Measurements from ENCODE around the gene FAM117A. TPM values are rescaled to one million over a fixed set of nuclear protein-coding genes. Genes with fewer than 3 reads are reported as not detected.
"Not testable (repeated sequence)": the region's sequence is repeated elsewhere in the genome, so short reads cannot be mapped to it uniquely, and the experiment has no call there.

FAM117A gene
- total and polyA plus RNA-seq, 5 experiments from 2014 or later: 36.9 to 90.8 (median 53.6) TPM

DNA sequence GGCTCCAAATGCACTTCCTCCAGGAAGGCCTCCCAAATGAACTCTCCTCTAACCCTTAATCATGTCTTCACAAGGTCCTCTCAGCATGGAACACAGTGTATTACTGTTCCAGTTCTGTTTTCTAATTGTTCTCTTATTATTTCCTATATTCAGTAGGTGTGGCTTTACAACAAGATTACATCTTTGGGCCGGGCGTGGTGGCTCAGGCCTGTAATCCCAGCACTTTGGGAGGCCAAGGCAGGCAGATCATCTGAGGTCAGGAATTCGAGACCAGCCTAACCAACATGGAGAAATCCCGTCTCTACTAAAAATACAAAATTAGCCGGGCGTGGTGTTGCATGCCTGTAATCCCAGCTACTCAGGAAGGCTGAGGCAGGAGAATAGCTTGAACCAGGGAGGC lies 90.3 kb downstream of the FAM117A start:
- H3K27me3 Mint-ChIP-seq, ATAC-seq, POLR2A ChIA-PET, H3K9me3 Mint-ChIP-seq, DNase-seq: not testable (repeated sequence)
- H3K4me1 Mint-ChIP-seq: peaks cover 43 to 81% (median 77%) of the 10 kb centered on the region in 4 donors
- H3K36me3 Mint-ChIP-seq: peaks cover 4 to 48% (median 5%) of the 10 kb centered on the region in 3 donors
- peak overlapping the region; percentile 53 to 99 (median 86) for H3K27ac Mint-ChIP-seq
- H3K4me3 Mint-ChIP-seq: peak overlapping the region in 7 of 10 donors; percentile 16 to 86 (median 39)

DNA sequence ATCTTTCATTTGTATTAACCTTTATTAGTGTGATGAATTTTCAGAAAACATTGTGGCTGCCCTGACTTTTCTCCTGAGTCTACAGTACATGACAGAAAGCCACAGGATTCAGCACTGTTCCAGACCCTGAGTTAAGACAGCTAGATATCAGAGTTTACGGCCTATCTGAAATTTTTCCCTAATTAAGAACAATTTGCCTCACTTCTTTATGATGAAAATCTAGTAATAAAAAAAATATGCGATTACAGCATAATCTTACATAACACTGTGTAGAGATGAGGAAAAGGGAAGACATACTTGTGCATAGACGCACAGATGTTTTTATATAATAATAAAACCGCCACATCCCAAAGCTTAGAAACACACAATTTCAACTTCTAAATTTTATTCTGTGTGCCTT lies 93.3 kb downstream of the FAM117A start:
- peaks cover 5 to 59% (median 7%) of the 10 kb centered on the region in 3 donors for H3K36me3 Mint-ChIP-seq
- peaks cover 32 to 76% (median 72%) of the 10 kb centered on the region in 4 donors for H3K4me1 Mint-ChIP-seq
- peak overlapping the region in 8 of 10 donors; percentile 18 to 81 (median 56) for H3K27ac Mint-ChIP-seq

DNA sequence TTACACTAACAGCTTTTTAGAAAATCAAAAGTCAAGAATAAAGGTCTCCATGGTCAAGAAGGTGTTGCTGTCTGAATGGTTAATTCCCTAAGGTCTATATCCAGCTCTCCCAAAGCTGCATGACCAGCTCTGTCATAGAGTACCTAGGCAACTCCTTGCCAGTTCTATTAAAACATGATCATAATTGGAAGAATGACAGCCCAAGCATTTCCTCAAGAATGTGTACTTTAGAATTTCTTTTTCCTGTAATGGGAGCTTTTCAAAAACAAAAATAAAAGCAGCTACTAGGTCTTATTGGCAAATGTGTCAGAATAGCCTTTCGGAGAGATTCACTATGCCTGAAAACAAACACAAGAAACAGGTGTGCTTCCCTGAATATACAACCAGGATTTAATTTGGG lies 93.9 kb downstream of the FAM117A start:
- peak overlapping the region in 8 of 10 donors; percentile 27 to 81 (median 67) for H3K27ac Mint-ChIP-seq
- ATAC-seq: no peak
- peaks cover 5 to 57% (median 7%) of the 10 kb centered on the region in 3 donors for H3K36me3 Mint-ChIP-seq

More for the DNA sequence above, 93.3 kb downstream of the FAM117A start:
- Mint-ChIP-seq H3K27me3 (no peaks in the 10 kb centered on the region), H3K9me3 (no peaks in the 10 kb centered on the region), H3K4me3 (peak overlapping the region in 2 of 10 donors; percentile 7 to 49)
- no peak for DNase-seq
- POLR2A ChIA-PET: interaction anchor here (0.7 to 1.3 kb wide), 2 partner anchors 16 to 45 kb away, joined by 3 read pairs; no protein-coding TSS in a partner anchor
- no peak for ATAC-seq

DNA sequence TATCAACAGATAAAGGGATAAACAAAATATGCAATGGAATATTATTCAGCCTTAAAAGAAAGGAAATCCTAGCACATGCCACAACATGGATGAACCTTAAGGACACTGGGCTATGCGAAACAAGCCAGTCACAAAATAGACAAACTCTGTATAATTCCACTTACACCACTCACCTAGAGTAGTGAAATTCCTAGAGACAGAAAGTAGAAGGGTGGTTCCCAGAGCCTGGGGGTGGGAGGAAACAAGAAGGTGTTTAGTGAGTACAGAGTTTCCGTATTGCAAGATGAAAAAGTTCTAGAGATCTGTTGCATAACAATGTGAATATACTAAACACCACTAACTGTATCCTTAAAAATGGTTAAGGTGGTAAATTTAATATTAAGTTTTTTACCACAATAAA lies 96.1 kb downstream of the FAM117A start:
- H3K4me3 Mint-ChIP-seq: peak overlapping the region in 4 of 10 donors; percentile 7 to 47 (median 19)
- DNase-seq (no peak), ATAC-seq (peak; percentile 51 to 58)
- POLR2A ChIA-PET: no interaction called here
- peaks cover 0 to 56% (median 5%) of the 10 kb centered on the region in 3 donors for H3K36me3 Mint-ChIP-seq
- H3K4me1 Mint-ChIP-seq: peaks cover 28 to 74% (median 65%) of the 10 kb centered on the region in 4 donors
- no peaks in the 10 kb centered on the region for H3K9me3 Mint-ChIP-seq
- no peaks in the 10 kb centered on the region for H3K27me3 Mint-ChIP-seq
- peak overlapping the region in 6 of 10 donors; percentile 3 to 69 (median 43) for H3K27ac Mint-ChIP-seq

More for the DNA sequence above, 93.9 kb downstream of the FAM117A start:
- H3K27me3 Mint-ChIP-seq: no peaks in the 10 kb centered on the region
- POLR2A ChIA-PET: no interaction called here
- DNase-seq: no peak
- H3K4me1 Mint-ChIP-seq: peaks cover 30 to 74% (median 68%) of the 10 kb centered on the region in 4 donors
- no peaks in the 10 kb centered on the region for H3K9me3 Mint-ChIP-seq
- H3K4me3 Mint-ChIP-seq: peak overlapping the region in 3 of 10 donors; percentile 1 to 18 (median 10)

DNA sequence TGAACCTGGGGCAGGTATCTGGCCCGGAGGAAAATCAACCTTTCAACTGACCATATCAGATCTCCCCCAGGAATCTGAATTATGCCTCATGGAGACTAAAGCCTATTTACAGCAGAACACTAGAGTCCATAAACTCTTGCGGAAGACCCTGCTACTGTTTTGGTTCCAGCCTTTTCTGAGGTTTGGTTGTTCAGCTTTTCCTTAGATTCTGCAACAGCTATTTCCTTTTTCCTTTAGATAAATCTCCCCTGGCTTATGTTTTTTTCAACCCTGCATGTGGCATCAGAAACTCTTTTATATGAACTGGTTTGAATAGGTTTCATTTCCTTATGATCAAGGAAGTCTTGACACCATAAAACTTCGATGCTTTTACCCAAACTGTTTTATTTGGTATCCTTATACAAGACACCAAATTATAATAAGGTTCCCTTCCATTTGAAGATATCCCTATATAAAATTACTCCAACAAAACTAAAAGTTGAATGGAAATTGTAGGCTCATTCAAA lies 99.2 kb downstream of the FAM117A start:
- no peak for DNase-seq
- peaks cover 0 to 56% (median 14%) of the 10 kb centered on the region in 3 donors for H3K36me3 Mint-ChIP-seq
- H3K9me3 Mint-ChIP-seq: no peaks in the 10 kb centered on the region
- H3K4me3 Mint-ChIP-seq: peak overlapping the region in 5 of 10 donors; percentile 0 to 41 (median 12)
- peak overlapping the region; percentile 5 to 84 (median 58) for H3K27ac Mint-ChIP-seq
- POLR2A ChIA-PET: interaction anchor here (0.5 to 0.6 kb wide), 2 partner anchors 23 to 40 kb away, joined by 3 read pairs; no protein-coding TSS in a partner anchor
- H3K4me1 Mint-ChIP-seq: peaks cover 27 to 64% (median 61%) of the 10 kb centered on the region in 4 donors
- ATAC-seq: no peak
- no peaks in the 10 kb centered on the region for H3K27me3 Mint-ChIP-seq

Other genes starting within 250 kb of the FAM117A start
- not detected for gene NXPH3, start 188.3 kb downstream of the FAM117A start, total RNA-seq
- gene NXPH3, start 188.3 kb downstream of the FAM117A start, polyA plus RNA-seq: not detected
- gene SPOP, start 86.0 kb downstream of the FAM117A start, total RNA-seq: 10 to 100 TPM; 91.0 to 92.0 TPM
- 100 to 1,000 TPM in 2 of 3 donors, 10 to 100 TPM in 1; 75.9 to 126 (median 103) TPM for gene SPOP, start 86.0 kb downstream of the FAM117A start, polyA plus RNA-seq
- gene SLC35B1, start 56.2 kb downstream of the FAM117A start, total RNA-seq: 10 to 100 TPM; 38.8 to 39.7 TPM
- 10 to 100 TPM; 20.3 to 27.4 (median 21.8) TPM for gene SLC35B1, start 56.2 kb downstream of the FAM117A start, polyA plus RNA-seq
- 100 to 1,000 TPM; 120 TPM for gene KAT7, start 24.6 kb upstream of the FAM117A start, total RNA-seq
- 10 to 100 TPM; 34.4 to 51.1 (median 39.2) TPM for gene KAT7, start 24.6 kb upstream of the FAM117A start, polyA plus RNA-seq
- not detected for gene TAC4, start 83.9 kb upstream of the FAM117A start, total RNA-seq
- not detected for gene TAC4, start 83.9 kb upstream of the FAM117A start, polyA plus RNA-seq
- 1 to 10 TPM in 1 of 2 experiments, under 1 TPM in 1; 0.88 to 1.4 TPM for gene DLX4, start 205.1 kb upstream of the FAM117A start, total RNA-seq
- gene DLX4, start 205.1 kb upstream of the FAM117A start, polyA plus RNA-seq: under 1 TPM in 1 of 3 donors, not detected in 2; 0.11 TPM
- under 1 TPM in 1 of 2 experiments, not detected in 1; 0.18 TPM for gene DLX3, start 231.1 kb upstream of the FAM117A start, total RNA-seq
- gene DLX3, start 231.1 kb upstream of the FAM117A start, polyA plus RNA-seq: under 1 TPM; 0.09 to 0.32 (median 0.26) TPM